Left renal cortex interstitium (tissue), 4 donors: ENCODE data around the gene ZNF532. TPM values are rescaled to one million over a fixed set of nuclear protein-coding genes. Genes with fewer than 3 reads are reported as not detected.
"Not testable (repeated sequence)": the region's sequence is repeated elsewhere in the genome, so short reads cannot be mapped to it uniquely, and the experiment has no call there.

Experiments
- DNase-seq, 4 donors: peaks; one replicate each; pipeline ENCODE4 v3.0.0-alpha.2; 2013; ENCODE audit warnings: low read depth in 4 of 4, low spot score in 2 of 4, missing footprints in 1 of 4
- polyA plus RNA-seq, 4 donors: library from polyadenylated mRNA; unstranded; fragments of 120-200 nt; gene quantifications; one replicate each; pipeline ENCODE4 v1.2.1, GENCODE V29; 2013; ENCODE audit not compliant: insufficient read length in 4 of 4

The ZNF532 gene
- polyA plus RNA-seq, 4 donors = 95.0 to 106 (median 101) TPM

DNA sequence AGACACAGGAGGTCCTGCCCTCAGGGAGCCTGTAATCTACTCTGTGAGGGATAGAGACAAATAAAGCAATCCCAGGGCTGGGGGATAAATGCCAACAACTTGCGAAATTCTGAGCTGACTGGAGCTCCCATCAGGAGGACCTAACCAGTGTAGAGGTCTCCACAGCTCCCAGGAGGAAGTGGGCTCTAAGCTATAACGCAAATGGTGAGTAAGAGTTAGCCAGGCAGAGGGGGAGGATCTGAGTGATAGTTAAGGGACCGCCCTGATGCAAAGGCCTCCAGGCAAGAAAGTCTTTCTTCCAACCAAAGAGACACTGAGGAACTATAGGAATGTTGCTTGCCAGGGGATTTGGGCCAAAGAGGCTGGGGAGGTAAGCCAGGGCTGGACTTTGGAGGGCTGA is 16.0 kb upstream of the ZNF532 start:
- DNase-seq = no peak

DNA sequence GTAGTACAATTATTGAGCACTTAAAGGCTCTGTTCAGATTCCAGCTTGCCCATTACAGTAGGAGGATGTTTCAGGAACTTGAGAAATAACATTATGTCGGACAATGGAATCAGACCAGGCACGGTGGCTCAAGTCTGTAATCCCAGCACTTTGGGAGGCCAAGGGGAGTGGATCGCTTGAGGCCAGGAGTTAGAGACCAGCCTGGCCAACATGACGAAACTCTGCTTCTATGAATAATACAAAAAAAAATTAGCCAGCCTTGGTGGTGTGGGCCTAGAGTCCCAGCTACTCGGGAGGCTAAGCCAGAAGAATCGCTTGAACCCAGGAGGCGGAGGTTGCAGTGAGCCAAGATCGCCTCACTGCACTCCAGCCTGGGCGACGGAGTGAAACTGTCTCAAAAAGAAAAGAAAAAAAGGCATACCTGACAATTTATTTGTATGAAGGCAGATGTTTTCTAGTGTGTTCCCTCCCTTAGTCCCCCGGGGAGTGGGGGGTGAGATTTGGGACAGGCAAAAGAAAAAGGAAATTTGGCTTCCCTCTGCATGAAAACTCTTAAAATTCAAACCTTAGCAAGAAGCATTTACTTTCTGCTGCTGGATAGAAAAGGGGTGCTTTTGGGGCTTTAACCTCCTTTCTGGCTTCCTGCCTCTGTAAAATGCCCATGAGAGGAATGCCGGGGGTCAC is 13.7 kb upstream of the ZNF532 start:
- no peak for DNase-seq

DNA sequence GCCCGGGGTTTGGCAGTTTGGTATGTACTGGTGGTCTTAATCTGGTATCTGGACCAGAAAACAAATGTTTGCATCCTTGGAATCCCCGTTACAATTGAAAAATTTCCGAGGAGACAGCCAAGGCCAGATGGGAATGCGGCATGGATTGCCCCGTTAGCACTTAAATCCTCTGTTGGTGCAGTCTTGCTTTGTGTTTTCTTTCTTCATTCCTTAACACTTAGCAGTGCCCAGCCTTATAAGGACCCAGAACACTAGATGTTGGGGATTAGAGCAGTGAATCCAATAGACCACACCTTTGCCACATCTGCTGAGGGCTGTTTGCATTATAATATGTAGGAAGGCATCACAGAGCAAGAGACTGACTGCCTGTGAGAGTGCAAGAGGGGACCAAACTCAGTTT is 12.8 kb upstream of the ZNF532 start:
- DNase-seq = no peak

GRCh38 chr18:58852629-58853028 is 12.0 kb upstream of the ZNF532 start:
- DNase-seq = no peak

DNA sequence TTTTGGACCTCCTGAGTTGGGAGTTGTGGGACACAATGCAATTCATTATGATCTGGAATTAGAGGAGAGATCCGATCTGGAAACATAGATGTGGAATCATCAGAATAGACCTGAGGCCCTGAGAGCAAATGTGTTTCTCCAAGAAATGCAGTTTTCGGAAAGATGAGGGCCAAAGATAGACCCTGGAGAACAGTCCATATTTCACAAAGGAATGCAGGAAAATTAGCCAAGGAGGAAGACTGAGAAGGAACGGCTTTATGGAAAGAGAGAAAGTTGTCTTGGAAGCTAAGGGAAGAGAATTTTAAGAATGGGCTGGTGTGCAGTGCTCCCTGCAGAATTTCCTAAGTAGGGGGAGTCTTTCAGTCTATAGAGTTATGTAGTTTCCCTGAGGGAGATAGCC is 11.1 kb upstream of the ZNF532 start:
- no peak for DNase-seq

GRCh38 chr18:58855521-58855920 is 9.2 kb upstream of the ZNF532 start:
- not testable (repeated sequence) for DNase-seq

- no peak for DNase-seq
Measured at GRCh38 chr18:58856881-58857280, 7.8 kb upstream of the ZNF532 start.

DNA sequence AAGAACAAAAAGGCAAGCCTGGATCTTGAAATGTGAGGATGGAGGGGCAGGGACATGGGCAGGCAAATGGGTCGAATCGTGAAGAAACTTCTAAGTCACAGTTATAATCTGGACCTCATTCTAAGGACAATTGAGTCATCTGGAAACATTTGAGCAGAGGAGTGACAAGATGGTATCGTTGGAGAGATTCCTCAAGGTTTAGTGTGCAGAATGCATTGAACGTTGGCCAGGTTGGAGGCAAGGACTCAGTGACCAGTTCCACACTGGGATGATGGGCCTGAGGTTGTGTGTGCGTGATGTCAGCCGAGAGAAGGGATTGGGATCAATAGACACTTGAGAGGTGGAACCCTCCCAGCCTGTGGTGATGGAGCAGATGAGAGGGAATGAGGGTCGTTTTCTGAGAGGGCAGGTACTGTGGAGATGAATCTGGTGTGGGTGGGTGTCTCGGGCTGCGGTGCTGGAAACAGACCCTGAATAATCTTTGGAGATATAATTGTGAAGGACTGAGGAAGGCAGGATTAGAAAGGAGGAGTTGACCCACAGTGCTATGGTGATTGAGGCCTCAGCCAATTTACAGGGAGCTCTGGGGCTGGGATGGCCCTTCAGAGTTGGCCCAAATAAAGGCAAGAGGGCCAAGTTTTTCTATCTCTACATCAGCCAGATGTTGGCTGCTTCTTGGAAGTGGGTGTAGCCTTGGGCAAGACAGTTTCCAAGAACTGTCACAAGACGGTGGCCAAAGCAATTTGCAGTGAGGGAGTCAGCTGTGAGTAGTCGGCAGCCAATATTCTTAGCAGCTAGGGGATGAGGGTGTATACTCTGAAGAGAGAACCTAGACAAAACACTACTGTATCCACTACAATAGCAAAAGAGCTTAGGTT is 5.8 kb upstream of the ZNF532 start:
- DNase-seq = no peak

DNA sequence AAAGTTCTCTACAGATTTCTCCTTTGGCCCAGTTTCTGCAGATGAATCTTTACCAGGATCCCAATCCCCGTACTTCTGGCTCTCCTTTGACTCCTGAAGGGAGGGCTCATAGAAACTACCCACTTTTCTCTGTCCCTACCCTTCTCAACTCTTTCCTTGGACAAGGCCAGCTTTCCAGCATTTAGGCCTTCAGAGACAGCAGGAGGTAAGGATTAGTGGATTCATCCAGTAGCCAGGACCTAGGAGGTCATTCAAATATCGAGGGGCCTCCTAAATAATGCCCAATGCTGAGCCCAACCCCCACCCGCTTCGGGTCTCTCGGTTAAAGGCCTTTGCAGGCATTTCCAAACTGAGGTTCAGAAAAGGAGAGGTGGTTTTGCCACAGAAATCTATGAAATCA is 4.8 kb upstream of the ZNF532 start:
- no peak for DNase-seq

- no peak for DNase-seq
Measured at GRCh38 chr18:58860747-58861231, 3.9 kb upstream of the ZNF532 start.

GRCh38 chr18:58861353-58861752 is 3.3 kb upstream of the ZNF532 start:
- DNase-seq = no peak

- no peak for DNase-seq
Measured at GRCh38 chr18:58861861-58862301, 2.8 kb upstream of the ZNF532 start.

GRCh38 chr18:58862356-58862755 is 2.3 kb upstream of the ZNF532 start:
- no peak for DNase-seq

GRCh38 chr18:58862851-58863538 is 1.7 kb upstream of the ZNF532 start:
- DNase-seq = no peak

- DNase-seq = no peak
Measured at GRCh38 chr18:58863539-58864145, 1.0 kb upstream of the ZNF532 start.

DNA sequence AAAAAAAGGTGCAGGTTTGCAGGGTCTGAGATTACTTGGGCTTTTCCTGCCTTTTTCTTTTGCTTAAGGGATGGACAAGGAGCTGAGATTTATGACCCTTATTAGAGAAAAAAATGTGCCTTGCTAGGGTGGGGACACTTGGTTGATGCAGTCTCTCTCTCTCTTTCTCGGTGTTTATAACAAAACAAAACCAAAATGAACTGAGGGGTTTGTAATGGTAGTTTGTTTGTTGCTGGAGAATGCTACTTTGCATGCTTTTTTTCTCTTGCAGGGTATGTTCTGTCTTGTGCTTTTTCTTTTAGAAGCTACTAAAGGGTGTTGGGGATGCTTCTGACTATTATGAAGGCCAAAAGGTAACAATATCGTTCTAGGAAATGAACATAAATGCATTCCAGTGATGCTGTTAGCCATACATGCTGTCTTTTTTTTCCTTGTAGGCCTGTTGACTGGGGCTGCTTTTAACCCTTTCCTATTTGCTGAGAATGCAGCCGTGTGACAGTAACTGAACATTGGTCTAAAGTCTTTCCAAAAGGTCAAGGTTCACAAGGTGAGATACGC is 435 bp downstream of the ZNF532 start:
- no peak for DNase-seq

DNA sequence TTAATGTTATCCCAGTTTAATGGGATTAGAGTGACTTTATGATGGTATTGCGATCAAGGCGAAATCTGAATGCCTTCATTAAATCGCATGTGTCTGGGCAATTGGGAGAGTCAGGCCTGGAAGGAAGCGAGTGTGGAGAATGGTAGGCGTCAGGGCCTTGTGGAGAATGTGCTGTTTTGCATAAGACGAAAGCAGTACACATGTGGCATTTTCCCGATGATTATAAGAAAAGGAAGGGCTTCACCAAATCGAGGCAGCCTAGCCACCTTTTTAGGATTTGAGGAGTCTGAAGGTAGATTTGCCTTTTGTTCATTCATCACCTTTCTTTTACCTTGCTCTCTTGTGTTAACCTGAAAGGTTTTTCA is 1.0 kb downstream of the ZNF532 start:
- no peak for DNase-seq

GRCh38 chr18:58866066-58866772 is 1.5 kb downstream of the ZNF532 start:
- DNase-seq = no peak

- no peak for DNase-seq
Measured at GRCh38 chr18:58866773-58867150, 2.1 kb downstream of the ZNF532 start.
